Stimulated activated CD4-positive, alpha-beta T cell treated with anti-CD3 and anti-CD28 coated beads, TNF-alpha, amount 100 ng/mL, for 1 hour (primary cell): Measurements from ENCODE around the gene NAV3.

Source experiments
- DNase-seq, 3 donors: peaks; one replicate each; pipeline ENCODE4 v3.0.0-alpha.2; 2020; ENCODE audit warnings: low read depth in 3 of 3, low spot score in 1 of 3

The NAV3 gene

GRCh38 chr12:77924703-77925102, 94.0 kb downstream of the NAV3 start:
- DNase-seq = no peak

GRCh38 chr12:77925536-77926108, 94.9 kb downstream of the NAV3 start:
- DNase-seq = no peak

DNA sequence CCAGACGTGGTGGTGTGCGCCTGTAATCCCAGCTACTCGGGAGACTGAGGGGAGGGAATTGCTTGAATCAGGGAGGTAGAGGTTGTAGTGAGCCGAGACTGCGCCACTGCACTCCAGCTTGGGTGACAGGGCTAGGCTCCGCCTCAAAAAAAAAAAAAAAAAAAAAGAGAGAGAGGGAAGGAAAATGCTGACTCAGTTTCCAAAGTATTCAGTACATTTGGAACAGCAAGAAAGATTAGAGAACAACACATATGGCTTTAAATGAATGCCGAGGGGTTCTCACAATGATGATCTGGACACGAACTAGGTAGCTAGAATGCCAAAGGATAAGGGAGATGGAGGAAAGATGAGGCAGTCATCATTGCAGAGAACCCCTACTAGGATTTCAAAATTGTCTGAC, 97.4 kb downstream of the NAV3 start:
- no peak for DNase-seq

- DNase-seq = no peak
These were observed 101.5 kb downstream of the NAV3 start for GRCh38 chr12:77932216-77932615.

GRCh38 chr12:77938301-77938700, 107.6 kb downstream of the NAV3 start:
- no peak for DNase-seq

DNA sequence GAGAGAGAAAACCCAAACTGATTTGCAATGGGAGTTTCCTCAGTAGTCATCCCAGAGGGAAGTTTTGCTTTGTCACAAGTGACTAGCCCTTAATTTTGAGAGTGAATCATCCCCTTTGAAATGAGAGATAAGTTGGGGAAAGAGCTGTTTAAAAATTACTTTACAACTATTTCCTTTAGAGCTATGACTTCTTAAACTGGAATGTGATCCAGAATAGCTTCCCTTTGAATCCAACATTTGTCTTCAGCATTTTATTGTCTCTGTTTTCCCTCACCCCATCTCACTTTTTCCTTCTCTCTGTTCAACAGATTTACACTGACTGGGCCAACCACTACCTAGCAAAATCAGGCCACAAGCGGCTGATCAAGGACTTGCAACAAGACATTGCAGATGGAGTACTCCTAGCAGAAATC, 109.3 kb downstream of the NAV3 start:
- DNase-seq = no peak

GRCh38 chr12:77940567-77940966, 109.9 kb downstream of the NAV3 start:
- DNase-seq = no peak

DNA sequence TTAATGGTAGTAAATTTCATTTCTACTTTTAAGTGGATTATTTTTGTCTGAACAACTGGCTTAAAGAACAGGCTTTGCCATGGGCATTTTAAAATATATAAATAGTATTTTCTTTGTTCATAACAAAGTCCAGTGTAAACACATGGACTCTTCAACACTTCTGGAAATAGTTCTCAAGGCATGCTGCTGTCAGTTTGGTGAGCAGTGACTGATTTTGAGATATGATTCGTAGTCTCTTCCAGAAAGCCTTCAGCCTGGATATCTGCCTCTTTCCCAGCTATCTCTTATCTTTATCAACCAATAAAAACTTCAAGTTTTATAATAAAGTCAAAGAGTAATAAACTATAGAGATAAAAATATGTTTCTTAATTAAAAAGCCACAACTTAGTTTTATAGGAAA, 110.7 kb downstream of the NAV3 start:
- no peak for DNase-seq

GRCh38 chr12:77943466-77943865, 112.8 kb downstream of the NAV3 start:
- no peak for DNase-seq

DNA sequence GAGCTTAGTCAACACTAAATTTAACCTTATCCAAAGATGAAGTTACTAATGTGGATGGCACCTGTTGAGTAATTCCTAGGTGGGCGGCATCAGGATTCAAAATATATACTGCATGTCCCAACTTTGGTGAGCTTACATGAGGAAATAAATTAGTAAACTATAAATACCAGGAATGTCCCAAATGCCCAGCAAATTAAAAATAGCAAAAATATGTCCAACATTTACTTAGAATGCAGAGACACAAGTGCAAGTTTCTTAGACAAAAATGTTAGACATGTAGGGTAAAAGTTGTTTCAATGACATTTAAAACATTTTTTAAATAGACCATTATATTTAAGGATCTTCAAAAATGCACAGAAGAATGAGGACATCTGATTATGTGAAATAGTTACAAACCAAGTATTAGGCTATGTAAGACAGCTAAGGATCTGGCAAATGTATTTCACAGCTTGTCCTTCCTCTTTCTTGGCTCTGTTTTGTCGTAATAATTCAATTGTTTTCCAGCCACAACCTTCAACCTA, 115.9 kb downstream of the NAV3 start:
- no peak for DNase-seq

DNA sequence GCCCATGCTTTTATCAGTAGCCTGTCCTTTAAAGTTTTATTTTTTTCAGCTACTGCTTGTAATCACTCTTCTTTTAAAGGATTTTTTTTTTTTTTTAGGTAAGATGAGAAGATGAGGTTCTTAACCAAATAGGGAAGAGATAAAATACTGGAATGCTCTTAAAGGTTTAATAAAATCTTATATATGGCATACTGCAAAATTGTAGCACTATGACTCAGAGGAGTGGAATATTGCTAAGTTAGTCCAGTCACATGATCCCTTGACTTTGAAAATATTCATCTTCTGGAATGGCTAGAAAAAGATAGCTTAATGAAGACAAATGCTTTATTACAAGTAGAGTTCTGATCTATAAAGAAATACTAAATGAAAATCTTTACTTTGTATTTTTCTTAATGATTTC, 116.6 kb downstream of the NAV3 start:
- no peak for DNase-seq

- no peak for DNase-seq
These were observed 117.1 kb downstream of the NAV3 start for GRCh38 chr12:77947746-77948145.

DNA sequence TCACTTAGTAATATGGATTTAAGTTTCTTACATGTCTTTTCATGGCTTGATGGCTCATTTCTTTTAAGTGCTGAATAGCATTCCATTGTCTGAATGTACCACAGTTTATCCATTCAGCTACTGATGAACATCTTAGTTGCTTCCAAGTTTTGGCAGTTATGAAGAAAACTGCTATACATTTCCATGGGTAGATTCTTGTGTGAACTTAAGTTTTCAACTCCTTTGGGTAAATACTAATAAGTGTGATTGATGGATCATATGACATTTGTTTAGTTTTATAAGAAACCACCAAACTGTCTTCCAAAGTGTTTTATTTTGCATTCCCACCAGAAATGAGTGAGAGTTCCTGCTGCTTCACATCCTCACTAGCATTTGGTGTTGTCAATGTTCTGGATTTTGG, 119.2 kb downstream of the NAV3 start:
- no peak for DNase-seq

DNA sequence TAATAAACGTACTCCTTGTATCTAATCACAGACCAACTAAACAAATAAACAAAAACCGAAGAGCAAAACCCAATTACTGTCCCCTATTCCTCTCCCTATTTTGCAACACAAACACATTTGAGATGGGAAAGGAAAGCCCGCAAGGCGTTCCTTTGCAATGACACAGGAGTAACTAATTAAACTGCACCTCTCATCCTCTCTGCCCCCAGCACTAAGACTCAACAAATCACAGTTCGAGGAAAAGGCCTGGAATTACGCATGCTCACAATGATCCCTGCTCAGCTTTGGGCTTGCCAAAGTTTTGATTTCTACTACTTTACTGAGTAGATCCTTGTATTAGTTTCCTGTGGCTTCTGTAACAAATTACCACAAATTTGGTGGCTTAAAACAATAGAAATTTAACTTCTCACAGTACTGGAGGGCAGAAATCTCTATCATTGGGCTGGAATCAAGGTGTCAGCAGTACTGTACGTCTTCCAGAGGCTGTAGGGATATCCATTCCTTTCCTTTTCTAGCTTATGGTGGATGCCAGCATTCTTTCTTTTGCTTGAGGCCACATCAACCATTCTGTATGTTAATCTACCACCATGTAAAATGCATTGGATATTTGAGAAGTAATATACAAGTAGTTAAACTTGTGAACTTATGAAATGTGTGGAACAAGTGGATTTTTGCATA, 123.0 kb downstream of the NAV3 start:
- DNase-seq = no peak

DNA sequence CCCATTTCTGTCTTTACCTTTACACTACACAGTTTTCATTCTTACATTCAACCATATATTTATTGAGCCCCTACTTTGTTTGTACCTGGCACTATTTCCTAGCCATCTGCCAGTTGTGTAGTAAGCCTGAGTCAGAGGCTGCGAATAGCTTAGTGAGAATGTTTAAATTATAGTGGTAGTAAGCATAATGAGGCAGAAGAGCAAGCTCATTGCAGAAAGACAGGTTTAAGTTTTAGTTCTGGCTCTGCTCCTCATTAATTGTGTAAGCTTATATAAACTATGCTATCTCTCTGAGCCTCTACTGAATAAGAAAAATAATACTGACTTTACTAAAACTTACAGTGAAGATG, 123.5 kb downstream of the NAV3 start:
- DNase-seq = no peak

- no peak for DNase-seq
These were observed 126.4 kb downstream of the NAV3 start for GRCh38 chr12:77957062-77957461.

DNA sequence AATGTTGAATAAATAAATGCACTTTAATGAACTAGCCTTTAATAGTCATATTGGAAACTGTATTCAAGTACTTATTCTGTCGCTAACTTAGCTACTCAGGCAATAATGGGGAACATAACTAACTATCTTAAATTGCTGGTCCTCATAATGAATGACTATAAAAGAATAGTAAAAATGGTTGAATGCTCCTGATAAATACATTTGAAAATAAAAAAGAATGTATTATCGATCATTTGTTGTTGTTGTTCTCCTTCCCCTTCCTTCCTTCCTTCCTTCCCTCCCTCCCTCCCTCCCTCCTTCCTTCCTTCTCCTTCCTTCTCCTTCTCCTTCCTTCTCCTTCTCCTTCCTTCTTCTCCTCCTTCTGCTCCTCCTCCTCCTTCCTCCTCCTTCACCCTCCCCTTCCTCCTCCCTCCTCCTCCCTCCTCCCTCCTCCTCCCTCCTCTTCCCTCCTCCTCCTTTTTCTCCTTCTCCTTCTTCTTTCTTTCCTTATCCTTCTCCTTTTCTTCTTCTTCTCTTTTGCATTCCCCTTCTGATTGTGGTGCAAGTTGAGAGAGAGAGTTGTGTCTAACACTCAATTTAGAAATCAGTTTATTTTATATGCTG, 133.0 kb downstream of the NAV3 start:
- DNase-seq = no peak

GRCh38 chr12:77965790-77966189, 135.1 kb downstream of the NAV3 start:
- no peak for DNase-seq

DNA sequence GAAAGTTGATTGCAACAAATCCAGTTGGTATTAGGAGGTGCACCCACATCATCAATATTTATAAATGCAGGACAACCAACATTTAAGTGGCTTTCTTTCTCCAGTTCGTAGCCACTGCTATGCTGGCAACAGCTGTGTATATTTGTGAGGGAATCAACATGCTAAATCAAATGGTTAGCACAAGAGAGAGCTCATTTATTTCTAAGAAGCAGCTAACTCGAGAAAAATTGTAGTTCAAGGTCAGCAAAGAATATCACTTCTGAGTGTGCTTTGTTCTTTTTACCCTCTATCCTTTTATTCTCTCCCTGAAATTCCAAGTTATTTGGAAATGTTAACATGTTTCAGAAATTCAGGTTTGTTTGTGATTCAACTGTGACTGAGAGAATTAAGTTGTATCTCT, 137.3 kb downstream of the NAV3 start:
- no peak for DNase-seq

DNA sequence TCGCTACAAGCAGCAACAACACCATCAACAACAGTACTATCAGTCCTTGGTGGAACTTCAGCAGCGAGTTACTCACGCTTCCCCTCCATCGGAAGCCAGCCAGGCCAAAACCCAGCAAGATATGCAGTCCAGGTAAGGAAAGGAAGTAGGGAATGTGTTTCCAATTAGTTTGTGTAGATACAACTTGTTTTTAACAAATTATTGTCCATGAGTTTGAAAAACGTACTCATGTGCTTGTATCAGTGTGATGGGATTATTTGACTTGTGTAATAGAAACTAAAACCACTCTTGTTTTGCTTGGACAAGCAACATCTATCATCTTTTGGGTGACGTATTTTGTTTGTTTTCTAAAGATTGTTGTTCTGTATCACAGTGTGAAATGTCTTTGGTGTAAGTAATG, 137.9 kb downstream of the NAV3 start:
- DNase-seq = no peak

DNA sequence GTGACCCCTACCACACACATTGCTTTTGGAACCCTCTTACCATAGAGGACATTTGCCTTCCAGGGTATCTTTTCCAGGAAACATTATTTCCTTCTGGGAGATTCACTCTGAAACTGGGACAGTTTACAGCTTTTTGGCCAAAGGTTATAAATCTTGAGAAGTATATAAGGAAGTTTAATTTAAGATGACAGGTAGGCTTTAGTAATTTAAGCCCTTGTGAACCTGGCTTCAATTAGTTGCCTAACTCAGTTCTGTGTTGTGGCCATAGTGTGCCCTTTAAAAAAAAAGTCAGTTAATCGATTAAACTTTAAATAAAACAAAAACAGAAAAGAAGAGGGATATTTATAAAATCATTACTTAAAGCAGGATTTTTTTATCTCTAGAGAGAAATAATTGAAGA, 142.9 kb downstream of the NAV3 start:
- no peak for DNase-seq

DNA sequence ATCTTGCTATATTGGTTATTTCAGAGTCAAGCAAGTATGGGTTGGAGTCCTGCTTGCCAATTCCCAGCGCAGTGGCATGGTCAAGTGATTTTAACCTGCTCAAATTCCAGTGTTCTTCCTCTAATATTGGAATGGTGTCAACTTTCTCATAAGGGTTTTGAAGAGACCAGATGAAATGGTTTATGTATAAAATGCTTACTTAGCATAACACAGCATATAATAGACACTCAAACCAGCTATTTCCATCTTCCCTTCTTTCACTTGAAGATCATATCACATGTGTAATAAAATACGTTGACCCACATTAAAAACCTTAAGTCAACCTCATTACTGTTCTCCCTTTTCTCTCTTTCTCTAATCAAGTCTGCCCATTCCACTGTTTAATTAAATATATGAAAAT, 144.0 kb downstream of the NAV3 start:
- DNase-seq = no peak
